Panc1 (cell line): ENCODE results near the gene ERCC5. TPM values are rescaled to one million over a fixed set of nuclear protein-coding genes. Genes with fewer than 3 reads are reported as not detected.

Experiments used
- ATAC-seq: fragments of 200-7000 bp; cut with Tn5 transposase; 2 replicates; pipeline ENCODE4 v1.9.1; 2020; ENCODE audit warnings: mild to moderate bottlenecking, moderate library complexity
- BruUV-seq: library from RNA; stranded (reverse); fragments of 400-500 nt; replicated peaks from 2 replicates; lab custom pipeline; 2021; lab: Mats Ljungman, UMichigan
- CTCF ChIA-PET: fragments of 300-600 bp; sonication (Branson Sonifier 250); formaldehyde crosslinking; loops from one replicate; lab custom pipeline; 2022; ENCODE audit warnings: antibody characterized with exemption; lab: Charles Lee
- POLR2A ChIA-PET: fragments of 300-600 bp; sonication (Branson Sonifier 250); formaldehyde crosslinking; loops from one replicate; lab custom pipeline; 2022; ENCODE audit warnings: antibody characterized with exemption; lab: Charles Lee
- DNase-seq: peaks from one replicate; pipeline ENCODE4 v3.0.0-alpha.2; 2010; ENCODE audit warnings: low read depth, low spot score
- H3K27ac ChIP-seq: 2 replicates; pipeline ENCODE4 v1.5.1; 2011; ENCODE audit warnings: mild to moderate bottlenecking, low read length, inconsistent platforms
- H3K27me3 ChIP-seq: fragments of 200-500 bp; sonication (Bioruptor generic); 2 replicates; pipeline ENCODE4 v1.6.0; 2014; ENCODE audit warnings: low read length, inconsistent platforms; ENCODE audit not compliant: control insufficient read depth, insufficient read depth
- H3K36me3 ChIP-seq: fragments of 200-500 bp; sonication (Bioruptor generic); 2 replicates; pipeline ENCODE4 v1.5.1; 2014; ENCODE audit warnings: inconsistent platforms, mild to moderate bottlenecking, low read length, moderate library complexity; ENCODE audit not compliant: control insufficient read depth, insufficient read depth
- H3K4me1 ChIP-seq: 2 replicates; pipeline ENCODE4 v1.5.1; 2011; ENCODE audit warnings: inconsistent platforms, mild to moderate bottlenecking, low read length, moderate library complexity; ENCODE audit not compliant: control insufficient read depth, insufficient read depth
- H3K4me3 ChIP-seq, 2 experiments: 2 replicates each; pipeline ENCODE4 v1.5.1; 2011 to 2012; ENCODE audit warnings: low read depth in 2 of 2, low read length in 2 of 2, mild to moderate bottlenecking in 2 of 2, inconsistent platforms in 1 of 2, moderate library complexity in 1 of 2
- H3K9me3 ChIP-seq: fragments of 200-500 bp; sonication (Bioruptor generic); 2 replicates; pipeline ENCODE4 v1.5.1; 2014; ENCODE audit warnings: low read depth, mild to moderate bottlenecking, inconsistent platforms, low read length, moderate library complexity; ENCODE audit not compliant: control insufficient read depth, insufficient read depth
- POLR2AphosphoS5 ChIP-seq: IDR thresholded peaks from 2 replicates; pipeline ENCODE4 v1.6.1; 2012; ENCODE audit warnings: mild to moderate bottlenecking, low read depth, low read length, moderate library complexity
- SIN3A ChIP-seq: IDR thresholded peaks from 2 replicates; pipeline ENCODE4 v1.6.1; 2012; ENCODE audit warnings: low read depth, mild to moderate bottlenecking, low read length, moderate library complexity, borderline replicate concordance; ENCODE audit not compliant: insufficient read depth
- TCF7L2 ChIP-seq: IDR thresholded peaks from 2 replicates; pipeline ENCODE4 v1.6.1; 2011; ENCODE audit warnings: mild to moderate bottlenecking, low read depth, low read length, inconsistent platforms
- in situ Hi-C: cut with HindIII; loops from 2 replicates; pipeline ENCODE4 v1.10.0; 2016; ENCODE audit warnings: low sequenced_read_pairs, low pct_unique_long_range_greater_than_20kb
- intact Hi-C: fragments of 100-400 bp; cut with micrococcal nuclease; formaldehyde crosslinking; loops from one replicate; pipeline ENCODE4 v1.10.0; 2022; ENCODE audit not compliant: unreplicated experiment
- total RNA-seq: library from RNA; stranded (reverse); gene quantifications from one replicate; pipeline ENCODE4 v1.2.1, GENCODE V29; 2021; ENCODE audit not compliant: unreplicated experiment
- TF ChIP-seq, protein P1 (sequence below): fragments of 450-650 bp; IDR thresholded peaks from 2 replicates; pipeline ENCODE4 v1.5.1; 2017; ENCODE audit warnings: mild to moderate bottlenecking
- TF ChIP-seq, protein P2 (sequence below), 2 experiments: IDR thresholded peaks; 2 replicates each; pipeline ENCODE4 v1.6.1; 2011 to 2012; ENCODE audit warnings: low read depth in 2 of 2, control low read depth in 1 of 2, low read length in 1 of 2, mild to moderate bottlenecking in 1 of 2, moderate library complexity in 1 of 2; ENCODE audit not compliant: insufficient read depth in 1 of 2

The ERCC5 gene
- total RNA-seq, 1 experiment from 2014 or later: 19.6 TPM

DNA sequence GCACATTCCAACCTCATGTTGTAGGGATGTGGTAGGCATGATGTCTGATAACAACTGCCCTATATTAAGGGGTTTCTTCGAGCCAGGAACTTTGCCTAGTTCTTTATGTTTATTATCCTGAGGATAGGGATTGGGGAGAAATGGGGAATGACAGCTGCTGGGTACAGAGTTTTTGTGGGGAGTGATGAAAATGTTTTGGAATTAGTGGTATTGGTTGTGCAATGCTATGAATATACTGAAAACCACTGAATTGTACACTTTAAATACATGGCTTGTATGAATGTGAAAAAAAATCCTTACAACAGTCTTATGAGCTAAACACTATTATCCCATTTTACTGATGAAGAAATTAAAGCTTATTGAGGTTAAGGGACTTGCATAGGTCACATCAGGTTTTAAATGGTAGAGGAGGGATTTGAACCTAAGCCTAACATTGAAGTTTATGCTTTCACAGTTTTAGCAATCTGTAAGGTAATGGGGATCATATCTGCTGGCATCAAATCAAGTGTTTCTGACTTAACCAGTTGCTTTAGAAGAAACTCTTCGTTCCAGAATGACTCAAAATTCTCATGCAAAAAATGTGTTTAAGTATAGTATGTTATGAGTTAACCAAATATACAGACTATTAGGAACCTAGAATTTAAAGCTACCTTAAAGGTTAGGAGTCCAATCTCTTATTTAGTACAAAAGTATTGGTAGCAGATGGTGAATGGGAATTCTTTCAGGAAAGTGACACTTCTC lies 61.4 kb downstream of the ERCC5 start:
- no peak overlapping the region for H3K4me3 ChIP-seq
- in situ Hi-C loops (no loop called here), intact Hi-C loops (no loop called here)
- POLR2A ChIA-PET: no interaction called here
- H3K36me3 ChIP-seq: no peaks in the 10 kb centered on the region
- H3K4me1 ChIP-seq: no peaks in the 10 kb centered on the region
- no peak overlapping the region for H3K27ac ChIP-seq
- no peaks in the 10 kb centered on the region for H3K9me3 ChIP-seq
- CTCF ChIA-PET: no interaction called here
- H3K27me3 ChIP-seq: no peaks in the 10 kb centered on the region
- DNase-seq (no peak), ATAC-seq (no peak)
- BruUV-seq: no TSS peak
- TF ChIP-seq TCF7L2: no peak
- TF ChIP-seq SIN3A: no peak
- TF ChIP-seq, protein P1, sequence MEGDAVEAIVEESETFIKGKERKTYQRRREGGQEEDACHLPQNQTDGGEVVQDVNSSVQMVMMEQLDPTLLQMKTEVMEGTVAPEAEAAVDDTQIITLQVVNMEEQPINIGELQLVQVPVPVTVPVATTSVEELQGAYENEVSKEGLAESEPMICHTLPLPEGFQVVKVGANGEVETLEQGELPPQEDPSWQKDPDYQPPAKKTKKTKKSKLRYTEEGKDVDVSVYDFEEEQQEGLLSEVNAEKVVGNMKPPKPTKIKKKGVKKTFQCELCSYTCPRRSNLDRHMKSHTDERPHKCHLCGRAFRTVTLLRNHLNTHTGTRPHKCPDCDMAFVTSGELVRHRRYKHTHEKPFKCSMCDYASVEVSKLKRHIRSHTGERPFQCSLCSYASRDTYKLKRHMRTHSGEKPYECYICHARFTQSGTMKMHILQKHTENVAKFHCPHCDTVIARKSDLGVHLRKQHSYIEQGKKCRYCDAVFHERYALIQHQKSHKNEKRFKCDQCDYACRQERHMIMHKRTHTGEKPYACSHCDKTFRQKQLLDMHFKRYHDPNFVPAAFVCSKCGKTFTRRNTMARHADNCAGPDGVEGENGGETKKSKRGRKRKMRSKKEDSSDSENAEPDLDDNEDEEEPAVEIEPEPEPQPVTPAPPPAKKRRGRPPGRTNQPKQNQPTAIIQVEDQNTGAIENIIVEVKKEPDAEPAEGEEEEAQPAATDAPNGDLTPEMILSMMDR: no peak
- TF ChIP-seq, protein P2, sequence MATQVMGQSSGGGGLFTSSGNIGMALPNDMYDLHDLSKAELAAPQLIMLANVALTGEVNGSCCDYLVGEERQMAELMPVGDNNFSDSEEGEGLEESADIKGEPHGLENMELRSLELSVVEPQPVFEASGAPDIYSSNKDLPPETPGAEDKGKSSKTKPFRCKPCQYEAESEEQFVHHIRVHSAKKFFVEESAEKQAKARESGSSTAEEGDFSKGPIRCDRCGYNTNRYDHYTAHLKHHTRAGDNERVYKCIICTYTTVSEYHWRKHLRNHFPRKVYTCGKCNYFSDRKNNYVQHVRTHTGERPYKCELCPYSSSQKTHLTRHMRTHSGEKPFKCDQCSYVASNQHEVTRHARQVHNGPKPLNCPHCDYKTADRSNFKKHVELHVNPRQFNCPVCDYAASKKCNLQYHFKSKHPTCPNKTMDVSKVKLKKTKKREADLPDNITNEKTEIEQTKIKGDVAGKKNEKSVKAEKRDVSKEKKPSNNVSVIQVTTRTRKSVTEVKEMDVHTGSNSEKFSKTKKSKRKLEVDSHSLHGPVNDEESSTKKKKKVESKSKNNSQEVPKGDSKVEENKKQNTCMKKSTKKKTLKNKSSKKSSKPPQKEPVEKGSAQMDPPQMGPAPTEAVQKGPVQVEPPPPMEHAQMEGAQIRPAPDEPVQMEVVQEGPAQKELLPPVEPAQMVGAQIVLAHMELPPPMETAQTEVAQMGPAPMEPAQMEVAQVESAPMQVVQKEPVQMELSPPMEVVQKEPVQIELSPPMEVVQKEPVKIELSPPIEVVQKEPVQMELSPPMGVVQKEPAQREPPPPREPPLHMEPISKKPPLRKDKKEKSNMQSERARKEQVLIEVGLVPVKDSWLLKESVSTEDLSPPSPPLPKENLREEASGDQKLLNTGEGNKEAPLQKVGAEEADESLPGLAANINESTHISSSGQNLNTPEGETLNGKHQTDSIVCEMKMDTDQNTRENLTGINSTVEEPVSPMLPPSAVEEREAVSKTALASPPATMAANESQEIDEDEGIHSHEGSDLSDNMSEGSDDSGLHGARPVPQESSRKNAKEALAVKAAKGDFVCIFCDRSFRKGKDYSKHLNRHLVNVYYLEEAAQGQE (IDR thresholded peaks at IDR 0.05; ENCODE audit: insufficient read depth in 1 of 2, low read depth in 2 of 2, low read length in 1 of 2): no peak
- TF ChIP-seq POLR2AphosphoS5: no peak

DNA sequence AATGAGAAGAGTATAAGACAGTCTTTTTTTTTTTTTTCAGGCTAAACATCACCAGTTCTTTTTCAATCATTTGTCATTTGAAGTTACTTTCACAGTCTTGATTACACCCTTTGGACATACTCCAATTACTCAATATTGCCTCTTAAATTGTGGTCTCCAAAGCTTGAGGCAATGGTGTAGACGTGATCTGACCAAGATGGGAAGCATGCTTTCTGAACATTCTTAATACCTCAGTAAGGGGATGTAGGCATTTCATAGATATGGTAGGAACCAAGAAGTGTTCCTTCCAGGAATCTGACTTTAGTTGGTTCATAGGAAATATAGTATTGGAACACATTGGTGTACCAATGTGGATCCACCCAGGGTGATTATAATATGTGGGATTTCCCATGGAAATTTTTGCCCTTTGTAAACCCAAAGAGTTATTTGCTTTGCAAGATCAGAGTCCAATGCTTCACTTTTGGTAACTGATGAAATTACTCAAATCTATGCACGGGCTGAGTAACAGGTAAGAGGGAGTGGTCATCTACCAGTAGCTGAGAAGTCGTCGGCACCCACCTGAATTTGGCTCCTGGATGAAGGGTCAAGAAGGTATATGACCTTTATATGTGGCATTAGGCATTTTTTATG lies 62.2 kb downstream of the ERCC5 start:
- POLR2A ChIA-PET: no interaction called here
- no peaks in the 10 kb centered on the region for H3K4me1 ChIP-seq

More for the DNA sequence above, 62.2 kb downstream of the ERCC5 start:
- Histone ChIP-seq H3K9me3 (no peaks in the 10 kb centered on the region), H3K4me3 (no peak overlapping the region), H3K36me3 (no peaks in the 10 kb centered on the region), H3K27ac (no peak overlapping the region), H3K27me3 (no peaks in the 10 kb centered on the region)
- in situ Hi-C loops: no loop called here
- ATAC-seq (no peak), DNase-seq (no peak)
- intact Hi-C loops: no loop called here
- TF ChIP-seq SIN3A (no peak), TCF7L2 (no peak), POLR2AphosphoS5 (no peak)
- TF ChIP-seq, protein P1: no peak
- TF ChIP-seq, protein P2 (IDR thresholded peaks at IDR 0.05; ENCODE audit: insufficient read depth in 1 of 2, low read depth in 2 of 2, low read length in 1 of 2): no peak
- CTCF ChIA-PET: no interaction called here
- BruUV-seq: no TSS peak
